HFFc6 (cell line): ENCODE data around the gene FAM8A1. TPM values are rescaled to one million over a fixed set of nuclear protein-coding genes. Genes with fewer than 3 reads are reported as not detected.
A peak's percentile ranks its signal among the peaks of the same experiment; 100 is the strongest.
"Not testable (repeated sequence)": the region's sequence is repeated elsewhere in the genome, so short reads cannot be mapped to it uniquely, and the experiment has no call there.

Experiments
- DNase-seq: peaks from one replicate; pipeline ENCODE4 v3.0.0-alpha.2; 2018
- H3K27ac Mint-ChIP-seq: 2 replicates; pipeline ENCODE4 v1.8.0; 2020; ENCODE audit warnings: mild to moderate bottlenecking, mixed read lengths
- H3K27me3 Mint-ChIP-seq: 2 replicates; pipeline ENCODE4 v1.8.0; 2021; ENCODE audit warnings: mild to moderate bottlenecking, moderate library complexity, mixed read lengths; ENCODE audit not compliant: insufficient read depth
- H3K36me3 Mint-ChIP-seq: 2 replicates; pipeline ENCODE4 v1.8.0; 2021; ENCODE audit warnings: low read depth, mixed read lengths
- H3K4me1 Mint-ChIP-seq: 2 replicates; pipeline ENCODE4 v1.8.0; 2020; ENCODE audit warnings: low read depth, mixed read lengths
- H3K4me3 Mint-ChIP-seq: 2 replicates; pipeline ENCODE4 v1.8.0; 2020; ENCODE audit warnings: mild to moderate bottlenecking, moderate library complexity, mixed read lengths
- H3K9me3 Mint-ChIP-seq: 2 replicates; pipeline ENCODE4 v1.8.0; 2020; ENCODE audit warnings: mild to moderate bottlenecking, mixed read lengths
- CTCF ChIP-seq: fragments of 200-600 bp; sonication (generic); IDR thresholded peaks from 2 replicates; pipeline ENCODE4 v1.5.0; 2021; ENCODE audit warnings: antibody characterized with exemption, mild to moderate bottlenecking
- total RNA-seq, 6 experiments: library from RNA; stranded (reverse); fragmentation: NEBNext Ultra II Directional; extraction: Animal tissue kit (Norgen Biotek cat#: 25700); gene quantifications; 2 replicates in 1 of 6; 3 replicates in 5 of 6; pipeline ENCODE4 v1.2.3, GENCODE V29; 2021

Gene FAM8A1
- total RNA-seq, 6 experiments from 2014 or later: 17.8 to 24.3 (median 20.8) TPM

- Mint-ChIP-seq H3K36me3 (peaks cover 6% of the 10 kb centered on the region; the same call in 1 of the 2 replicates), H3K9me3 (no peaks in the 10 kb centered on the region; the same call in 1 of the 2 replicates), H3K4me3 (peak overlapping the region; percentile 41), H3K27me3 (no peaks in the 10 kb centered on the region; the same call in 1 of the 2 replicates), H3K4me1 (peaks cover 22% of the 10 kb centered on the region), H3K27ac (peak overlapping the region; percentile 67)
- peak; percentile 91 for TF ChIP-seq CTCF
- peak; percentile 78 for DNase-seq
Measured at GRCh38 chr6:17584241-17584803, 15.8 kb upstream of the FAM8A1 start.

- H3K36me3 Mint-ChIP-seq: peaks cover 4% of the 10 kb centered on the region; the same call in 1 of the 2 replicates
- H3K4me1 Mint-ChIP-seq: peaks cover 27% of the 10 kb centered on the region
Measured at GRCh38 chr6:17585766-17586490, 14.2 kb upstream of the FAM8A1 start.

GRCh38 chr6:17586623-17587022 is 13.5 kb upstream of the FAM8A1 start:
- not testable (repeated sequence) for H3K36me3 Mint-ChIP-seq, H3K9me3 Mint-ChIP-seq, DNase-seq, H3K4me3 Mint-ChIP-seq, H3K27ac Mint-ChIP-seq, H3K27me3 Mint-ChIP-seq
- peaks cover 27% of the 10 kb centered on the region for H3K4me1 Mint-ChIP-seq

More at GRCh38 chr6:17585766-17586490, 14.2 kb upstream of the FAM8A1 start:
- peak; percentile 56 for TF ChIP-seq CTCF
- Mint-ChIP-seq H3K9me3 (no peaks in the 10 kb centered on the region; the same call in 1 of the 2 replicates), H3K27ac (no peak overlapping the region), H3K27me3 (no peaks in the 10 kb centered on the region; the same call in 1 of the 2 replicates), H3K4me3 (no peak overlapping the region)
- no peak for DNase-seq

- Mint-ChIP-seq H3K36me3 (no peaks in the 10 kb centered on the region), H3K4me1 (peaks cover 24% of the 10 kb centered on the region), H3K27ac (no peak overlapping the region), H3K9me3 (no peaks in the 10 kb centered on the region), H3K27me3 (no peaks in the 10 kb centered on the region; the same call in 1 of the 2 replicates), H3K4me3 (no peak overlapping the region)
- no peak for TF ChIP-seq CTCF
- DNase-seq: no peak
Measured at GRCh38 chr6:17588011-17588410, 12.1 kb upstream of the FAM8A1 start.

- peak; percentile 46; the same call in 1 of the 2 replicates for TF ChIP-seq CTCF
- H3K27me3 Mint-ChIP-seq: no peaks in the 10 kb centered on the region; the same call in 1 of the 2 replicates
- H3K36me3 Mint-ChIP-seq: no peaks in the 10 kb centered on the region
- H3K4me1 Mint-ChIP-seq: peaks cover 12% of the 10 kb centered on the region
- no peaks in the 10 kb centered on the region for H3K9me3 Mint-ChIP-seq
- H3K4me3 Mint-ChIP-seq: no peak overlapping the region
- peak; percentile 82 for DNase-seq
- peak overlapping the region; percentile 49 for H3K27ac Mint-ChIP-seq
Measured at GRCh38 chr6:17589406-17590096, 10.6 kb upstream of the FAM8A1 start.
